HepG2 (cell line): ENCODE measurements around the gene CCDC106. TPM values are rescaled to one million over a fixed set of nuclear protein-coding genes. Genes with fewer than 3 reads are reported as not detected.

Source experiments
- ATAC-seq: fragments of 200-7000 bp; cut with Tn5 transposase; 3 replicates; pipeline ENCODE4 v1.9.1; 2020; ENCODE audit warnings: mild to moderate bottlenecking, moderate library complexity
- BruUV-seq: library from RNA; stranded (reverse); fragments of 400-500 nt; replicated peaks from 2 replicates; lab custom pipeline; 2021; lab: Mats Ljungman, UMichigan
- CTCF ChIA-PET: fragments of 300-600 bp; formaldehyde crosslinking; extraction: SDS; loops from one replicate; lab custom pipeline; 2021; ENCODE audit warnings: low total read pairs, inconsistent platforms, low intra/inter-chr PET ratio; lab: Yijun Ruan, JAX
- POLR2A ChIA-PET: fragments of 350-600 bp; sonication (Branson Sonifier 250); formaldehyde crosslinking; loops from one replicate; lab custom pipeline; 2020; ENCODE audit warnings: antibody characterized with exemption, inconsistent platforms; lab: Yijun Ruan, JAX
- DNase-seq: peaks from one replicate; pipeline ENCODE4 v3.0.0-alpha.2; 2015; ENCODE audit warnings: low spot score
- FAIRE-seq: peaks from 3 replicates; lab custom pipeline; 2011; peaks lifted over from hg19 to GRCh38; lab: Jason Lieb, UNC
- H2AFZ ChIP-seq: one replicate; pipeline ENCODE4 v1.6.1; 2011; ENCODE audit warnings: low read length, inconsistent platforms
- H3K27ac ChIP-seq: fragments of 300-600 bp; 3 replicates; pipeline ENCODE4 v1.8.0; 2011; ENCODE audit warnings: mixed run types, mild to moderate bottlenecking, mixed read lengths, low read length, inconsistent platforms; ENCODE audit not compliant: insufficient read depth; ENCODE audit errors: extremely low read length
- H3K27me3 ChIP-seq, 2 experiments: fragments of 200-600 bp in 1 of 2; 2 replicates in 1 of 2; 3 replicates in 1 of 2; pipeline versions ENCODE4 v1.6.0 to v1.8.0; 2011; ENCODE audit warnings: low read length in 2 of 2, mild to moderate bottlenecking in 2 of 2, moderate library complexity in 2 of 2, inconsistent platforms in 1 of 2; ENCODE audit not compliant: insufficient read depth in 2 of 2, control insufficient read depth in 1 of 2
- H3K36me3 ChIP-seq, 2 experiments: fragments of 200-600 bp in 1 of 2; replicated peaks in 1 of 2; 2 replicates in 1 of 2; 3 replicates in 1 of 2; pipeline versions ENCODE4 v1.5.1 to v1.8.0; 2011; ENCODE audit warnings: low read length in 2 of 2, inconsistent platforms in 1 of 2; ENCODE audit not compliant: insufficient read depth in 2 of 2, control insufficient read depth in 1 of 2
- H3K4me1 ChIP-seq: 2 replicates; pipeline ENCODE4 v1.5.1; 2012; ENCODE audit warnings: low read length, inconsistent platforms; ENCODE audit not compliant: insufficient read depth
- H3K4me2 ChIP-seq: 2 replicates; pipeline ENCODE4 v1.6.0; 2011; ENCODE audit warnings: low read depth, low read length, inconsistent platforms
- H3K4me3 ChIP-seq, 3 experiments: fragments of 200-600 bp in 1 of 3; sonication (generic), shearing (Covaris generic) in 1 of 3; replicated peaks in 1 of 3; 2 replicates each; pipeline ENCODE4 v1.5.1; 2011 to 2016; ENCODE audit warnings: low read length in 3 of 3, inconsistent platforms in 2 of 3, low read depth in 2 of 3, mild to moderate bottlenecking in 2 of 3, control low read depth in 1 of 3, mixed read lengths in 1 of 3; ENCODE audit not compliant: insufficient read depth in 1 of 3
- H3K79me2 ChIP-seq: one replicate; pipeline ENCODE4 v1.6.1; 2011; ENCODE audit warnings: low read length, inconsistent platforms; ENCODE audit not compliant: insufficient read depth
- H3K9ac ChIP-seq: 2 replicates; pipeline ENCODE4 v1.6.0; 2011; ENCODE audit warnings: mild to moderate bottlenecking, low read depth, low read length, inconsistent platforms; ENCODE audit not compliant: insufficient read depth
- H3K9me3 ChIP-seq: 2 replicates; pipeline ENCODE4 v1.5.1; 2012; ENCODE audit warnings: mild to moderate bottlenecking, low read length
- H4K20me1 ChIP-seq: 2 replicates; pipeline ENCODE4 v1.6.0; 2011; ENCODE audit warnings: inconsistent platforms, mild to moderate bottlenecking, low read length, moderate library complexity; ENCODE audit not compliant: insufficient read depth
- AKAP8 ChIP-seq: sonication (generic); formaldehyde crosslinking; IDR thresholded peaks from 2 replicates; pipeline ENCODE4 v1.5.1; 2020; ENCODE audit warnings: mild to moderate bottlenecking, missing genetic modification reagents
- HOXA3 ChIP-seq: sonication (generic); formaldehyde crosslinking; IDR thresholded peaks from 2 replicates; pipeline ENCODE4 v1.5.0; 2020; ENCODE audit warnings: missing genetic modification reagents
- KDM5B ChIP-seq: sonication (generic); formaldehyde crosslinking; IDR thresholded peaks from 2 replicates; pipeline ENCODE4 v1.4.0; 2020; ENCODE audit warnings: missing genetic modification reagents, mild to moderate bottlenecking, borderline replicate concordance
- POLR2AphosphoS2 ChIP-seq: IDR thresholded peaks from 2 replicates; pipeline ENCODE4 v1.6.1; 2011; ENCODE audit warnings: low read depth, low read length, improper control_type of control experiment
- RAD21 ChIP-seq: fragments of 450-650 bp; formaldehyde crosslinking; IDR thresholded peaks from 2 replicates; pipeline ENCODE4 v1.5.0; 2020; ENCODE audit warnings: mild to moderate bottlenecking
- RFX5 ChIP-seq: IDR thresholded peaks from 2 replicates; pipeline ENCODE4 v1.6.1; 2011; ENCODE audit warnings: low read depth, low read length, improper control_type of control experiment
- RXRB ChIP-seq: IDR thresholded peaks from 2 replicates; pipeline ENCODE4 v1.6.1; 2016; ENCODE audit warnings: borderline replicate concordance, missing genetic modification reagents, missing compliant biosample characterization
- SP1 ChIP-seq, 2 experiments: fragments of 450-650 bp in 1 of 2; sonication (generic) in 1 of 2; formaldehyde crosslinking in 1 of 2; IDR thresholded peaks; 2 replicates each; pipeline versions ENCODE4 v1.4.0 to v1.6.1; 2016 to 2020; ENCODE audit warnings: missing genetic modification reagents in 1 of 2
- ZFX ChIP-seq: sonication (generic); formaldehyde crosslinking; IDR thresholded peaks from 2 replicates; pipeline ENCODE4 v1.4.0; 2020; ENCODE audit warnings: mild to moderate bottlenecking, low read depth, missing genetic modification reagents, moderate library complexity
- ZNF264 ChIP-seq: sonication (generic); formaldehyde crosslinking; IDR thresholded peaks from 2 replicates; pipeline ENCODE4 v1.4.0; 2020; ENCODE audit warnings: missing genetic modification reagents
- ZNF574 ChIP-seq: sonication (generic); formaldehyde crosslinking; IDR thresholded peaks from 2 replicates; pipeline ENCODE4 v1.4.0; 2020; ENCODE audit warnings: missing genetic modification reagents
- ZNF772 ChIP-seq: sonication (generic); formaldehyde crosslinking; IDR thresholded peaks from 2 replicates; pipeline ENCODE4 v1.5.0; 2020; ENCODE audit warnings: mild to moderate bottlenecking, missing genetic modification reagents
- WGBS: methylation state at CpG from one replicate; pipeline ENCODE4 v1.1.6; 2017; ENCODE audit warnings: low lambda C conversion rate; 5-methylcytosine and 5-hydroxymethylcytosine counted together
- in situ Hi-C: cut with HindIII; loops from 2 replicates; pipeline ENCODE4 v1.10.0; 2017; ENCODE audit warnings: low pct_unique_long_range_greater_than_20kb; ENCODE audit not compliant: extremely low pct_ligation_motif_present
- intact Hi-C: fragments of 100-400 bp; cut with micrococcal nuclease; formaldehyde crosslinking; loops from one replicate; pipeline ENCODE4 v1.10.0; 2022; ENCODE audit not compliant: unreplicated experiment
- polyA plus RNA-seq, 8 experiments: library from polyadenylated mRNA; depleted of rRNA in 3 of 8; stranded (reverse) in 7 of 8; unstranded in 1 of 8; fragments of >200 nt; fragmentation: Illumina TruSeq in 4 of 8; extraction: Trizol in 4 of 8; gene quantifications; 2 replicates each; pipeline versions ENCODE4 v1.2.1 to v1.2.3, GENCODE V29; 2011 to 2016; ENCODE audit warnings: low read depth in 4 of 8, missing spikeins in 1 of 8, mixed read lengths in 1 of 8; ENCODE audit not compliant: insufficient read depth in 1 of 8
- total RNA-seq, 5 experiments: library from RNA; depleted of rRNA; stranded (reverse); fragments of >200 nt; fragmentation: Illumina TruSeq; extraction: Trizol; gene quantifications; 2 replicates each; pipeline ENCODE4 v1.2.3, GENCODE V29; 2016; ENCODE audit warnings: low read depth in 1 of 5
- TF ChIP-seq, protein P1 (sequence below): sonication (generic); formaldehyde crosslinking; IDR thresholded peaks from 2 replicates; pipeline ENCODE4 v1.4.0; 2020; ENCODE audit warnings: missing genetic modification reagents
- TF ChIP-seq, protein P2 (sequence below): sonication (generic); formaldehyde crosslinking; IDR thresholded peaks from 2 replicates; pipeline ENCODE4 v1.9.0; 2022; ENCODE audit warnings: missing genetic modification reagents, mild to moderate bottlenecking, borderline replicate concordance

CCDC106 gene
- total and polyA plus RNA-seq, 2 of the 13 experiments (the other 11 are each of a cell fraction or from before 2014, with no cell fraction given) = 4.7 to 8.8 TPM

DNA sequence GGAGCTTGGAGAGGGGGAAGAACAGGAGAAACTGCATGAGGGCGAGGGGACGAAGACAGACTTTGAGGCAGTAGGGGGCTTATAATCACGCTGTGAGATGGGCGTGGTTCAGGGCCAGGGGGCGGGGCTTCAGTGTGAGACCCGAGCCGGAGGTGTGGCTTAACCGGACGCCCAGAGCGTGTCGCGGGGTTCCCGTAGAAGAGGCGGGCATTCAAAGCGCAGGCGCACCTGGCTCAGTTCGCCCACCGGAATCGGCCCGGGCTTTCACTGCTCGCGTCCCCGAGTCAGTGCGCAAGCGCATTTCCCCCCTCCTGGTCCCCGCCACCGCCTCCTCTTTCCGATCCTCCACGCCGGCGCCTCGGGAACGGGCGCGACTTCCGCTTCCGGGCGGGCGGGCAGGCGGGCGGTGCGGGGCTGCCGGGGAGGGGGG, 42.8 kb upstream of the CCDC106 start (continued):
- TF ChIP-seq ZNF574 (CRISPR knock-in tag) (peak; percentile 63; the same call in 1 of the 2 replicates), AKAP8 (CRISPR knock-in tag) (peak; percentile 81), HOXA3 (CRISPR knock-in tag) (peak; percentile 47; the same call in 1 of the 2 replicates)

DNA sequence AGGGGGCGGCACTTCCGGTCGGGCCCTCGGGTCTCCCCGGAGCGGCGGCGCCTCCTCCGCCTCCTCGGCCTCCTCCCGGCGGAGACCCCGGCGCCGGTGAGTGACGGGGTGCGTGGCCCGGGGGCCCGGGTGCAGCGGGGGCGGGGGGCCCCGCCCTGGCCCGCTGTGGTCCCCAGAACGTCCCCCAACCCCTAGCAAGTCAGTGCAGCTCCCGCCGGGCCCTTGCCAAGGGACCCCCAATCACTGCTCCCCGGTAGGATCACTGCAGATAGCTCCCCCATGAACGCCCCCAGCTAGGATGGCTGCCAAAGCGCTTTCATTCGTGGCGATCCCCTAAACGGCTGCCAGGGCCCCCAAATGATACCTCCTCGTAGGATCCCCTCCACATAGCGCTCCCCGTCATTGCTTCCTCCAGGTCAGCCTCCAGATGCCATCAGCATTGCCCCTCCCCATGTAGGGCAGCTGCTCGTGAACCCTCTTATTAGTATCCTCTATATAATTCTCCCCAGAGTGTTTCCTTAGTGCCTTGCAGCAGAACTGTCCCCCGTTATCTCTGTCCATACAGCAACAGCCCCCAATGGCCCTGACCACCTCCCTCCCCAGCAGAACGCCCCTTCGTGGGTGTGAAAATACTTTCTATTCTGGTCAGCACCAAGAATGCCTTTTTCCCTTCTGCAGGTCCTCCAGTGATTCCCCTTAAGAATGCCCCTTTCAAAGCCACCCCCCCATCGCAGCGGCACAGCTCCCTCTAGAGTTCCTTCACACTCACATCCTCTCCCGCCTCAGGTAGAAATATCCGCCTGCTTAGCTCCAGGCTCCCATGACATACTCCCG, 42.2 kb upstream of the CCDC106 start, which contains the start of gene ZNF865:
ZNF865 (plus strand) TSS at position 11 of the 834 bp plus-strand sequence. CDS start 7,972 bp downstream, outside the sequence.
- no peak within 1 kb of the TSS for H2AFZ ChIP-seq
- peak within 1 kb of the TSS; percentile 81 to 85 (median 84) for H3K4me3 ChIP-seq
- DNase-seq = peak; percentile 72
- CTCF ChIA-PET = interaction anchor here (0.9 to 3.0 kb wide), 2 partner anchors 26 to 89 kb away, joined by 3 to 25 read pairs; no protein-coding TSS in a partner anchor
- POLR2A ChIA-PET = interaction anchor here (0.5 to 2.8 kb wide), 18 partner anchors 12 to 347 kb away, joined by 3 to 23 read pairs (median 5); partner anchors contain the start of genes ISOC2, PPP6R1, U2AF2 and ZNF628
- H3K36me3 ChIP-seq = peaks cover 0 to 2% of the 10 kb centered on the region in 2 experiments; a peak in 1 of 5 replicates
- BruUV-seq = no TSS peak
- peak within 1 kb of the TSS; percentile 84 for H3K9ac ChIP-seq
- 2% methylated on average over 16 of the region's 44 CpGs for WGBS
- peak; percentile 69 for ATAC-seq
- H3K79me2 ChIP-seq = peaks cover 15% of the 10 kb centered on the region
- in situ Hi-C loops = loop anchor here (5.0 kb wide), 1 partner anchor 89 kb away; no protein-coding TSS in a partner anchor
- peaks cover 48% of the 10 kb centered on the region for H3K4me1 ChIP-seq
- peak; percentile 76 for FAIRE-seq
- no peaks in the 10 kb centered on the region for H4K20me1 ChIP-seq
- intact Hi-C loops = loop anchor here (1.0 to 10.0 kb wide), 2 partner anchors 51 to 89 kb away; no protein-coding TSS in a partner anchor
- H3K4me2 ChIP-seq = peak within 1 kb of the TSS; percentile 97
- H3K27me3 ChIP-seq = no peaks in the 10 kb centered on the region; a peak in 1 of 5 replicates
- no peaks in the 10 kb centered on the region for H3K9me3 ChIP-seq
- H3K27ac ChIP-seq = peak within 1 kb of the TSS; percentile 81
- TF ChIP-seq RFX5 (peak; percentile 81), ZNF772 (CRISPR knock-in tag) (0 out of 2 replicates have a peak, but pooled peaks have one; percentile 24), POLR2AphosphoS2 (no peak), RAD21 (peak; percentile 76; the same call in 1 of the 2 replicates), SP1 (IDR thresholded peaks at IDR 0.05) (no peak), SP1 (CRISPR knock-in tag; IDR thresholded peaks at IDR 0.05) (no peak), ZNF264 (no peak), ZFX (CRISPR knock-in tag) (0 out of 2 replicates have a peak, but pooled peaks have one; percentile 11), KDM5B (CRISPR knock-in tag) (peak; percentile 35; the same call in 1 of the 2 replicates), RXRB (CRISPR knock-in tag) (peak; percentile 51; the same call in 1 of the 2 replicates)
- TF ChIP-seq, protein P1, sequence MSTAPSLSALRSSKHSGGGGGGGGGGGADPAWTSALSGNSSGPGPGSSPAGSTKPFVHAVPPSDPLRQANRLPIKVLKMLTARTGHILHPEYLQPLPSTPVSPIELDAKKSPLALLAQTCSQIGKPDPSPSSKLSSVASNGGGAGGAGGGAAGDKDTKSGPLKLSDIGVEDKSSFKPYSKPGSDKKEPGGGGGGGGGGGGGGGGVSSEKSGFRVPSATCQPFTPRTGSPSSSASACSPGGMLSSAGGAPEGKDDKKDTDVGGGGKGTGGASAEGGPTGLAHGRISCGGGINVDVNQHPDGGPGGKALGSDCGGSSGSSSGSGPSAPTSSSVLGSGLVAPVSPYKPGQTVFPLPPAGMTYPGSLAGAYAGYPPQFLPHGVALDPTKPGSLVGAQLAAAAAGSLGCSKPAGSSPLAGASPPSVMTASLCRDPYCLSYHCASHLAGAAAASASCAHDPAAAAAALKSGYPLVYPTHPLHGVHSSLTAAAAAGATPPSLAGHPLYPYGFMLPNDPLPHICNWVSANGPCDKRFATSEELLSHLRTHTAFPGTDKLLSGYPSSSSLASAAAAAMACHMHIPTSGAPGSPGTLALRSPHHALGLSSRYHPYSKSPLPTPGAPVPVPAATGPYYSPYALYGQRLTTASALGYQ (CRISPR knock-in tag) = no peak
- TF ChIP-seq, protein P2, sequence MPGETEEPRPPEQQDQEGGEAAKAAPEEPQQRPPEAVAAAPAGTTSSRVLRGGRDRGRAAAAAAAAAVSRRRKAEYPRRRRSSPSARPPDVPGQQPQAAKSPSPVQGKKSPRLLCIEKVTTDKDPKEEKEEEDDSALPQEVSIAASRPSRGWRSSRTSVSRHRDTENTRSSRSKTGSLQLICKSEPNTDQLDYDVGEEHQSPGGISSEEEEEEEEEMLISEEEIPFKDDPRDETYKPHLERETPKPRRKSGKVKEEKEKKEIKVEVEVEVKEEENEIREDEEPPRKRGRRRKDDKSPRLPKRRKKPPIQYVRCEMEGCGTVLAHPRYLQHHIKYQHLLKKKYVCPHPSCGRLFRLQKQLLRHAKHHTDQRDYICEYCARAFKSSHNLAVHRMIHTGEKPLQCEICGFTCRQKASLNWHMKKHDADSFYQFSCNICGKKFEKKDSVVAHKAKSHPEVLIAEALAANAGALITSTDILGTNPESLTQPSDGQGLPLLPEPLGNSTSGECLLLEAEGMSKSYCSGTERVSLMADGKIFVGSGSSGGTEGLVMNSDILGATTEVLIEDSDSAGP (CRISPR knock-in tag) = peak; percentile 20; the same call in 1 of the 2 replicates
